H1 (cell line): ENCODE measurements around the gene RUVBL1. TPM values are rescaled to one million over a fixed set of nuclear protein-coding genes. Genes with fewer than 3 reads are reported as not detected.

Experiments
- CTCF ChIA-PET: fragments of 300-600 bp; sonication (Branson Sonifier 250); formaldehyde crosslinking; loops from one replicate; lab custom pipeline; 2021; ENCODE audit not compliant: partially characterized antibody; lab: Charles Lee
- POLR2A ChIA-PET: fragments of 300-600 bp; sonication (Branson Sonifier 250); formaldehyde crosslinking; loops from one replicate; lab custom pipeline; 2021; ENCODE audit warnings: inconsistent platforms; ENCODE audit not compliant: partially characterized antibody; lab: Charles Lee
- DNase-seq, 2 experiments: peaks; one replicate each; pipeline versions ENCODE4 v3.0.0 to v3.0.0-alpha.2; 2010 to 2022; ENCODE audit warnings: low spot score in 2 of 2, low read depth in 1 of 2, mixed read lengths in 1 of 2
- FAIRE-seq: peaks from 2 replicates; lab custom pipeline; 2011; peaks lifted over from hg19 to GRCh38; lab: Jason Lieb, UNC
- H2AFZ ChIP-seq: 2 replicates; pipeline ENCODE4 v1.8.1; 2012; ENCODE audit warnings: low read length, inconsistent platforms
- H2AK5ac ChIP-seq: 2 replicates; pipeline ENCODE4 v1.6.1; 2013; ENCODE audit warnings: low read depth, low read length
- H2BK120ac ChIP-seq: replicated peaks from 2 replicates; pipeline ENCODE3; 2013; ENCODE audit warnings: low read depth, low read length, inconsistent platforms
- H2BK12ac ChIP-seq: 2 replicates; pipeline ENCODE4 v1.6.1; 2013; ENCODE audit warnings: low read depth, low read length
- H2BK15ac ChIP-seq: 2 replicates; pipeline ENCODE4 v1.6.1; 2013; ENCODE audit warnings: low read length
- H2BK20ac ChIP-seq: 2 replicates; pipeline ENCODE4 v1.6.1; 2013; ENCODE audit warnings: low read length
- H2BK5ac ChIP-seq: 2 replicates; pipeline ENCODE4 v1.6.1; 2013; ENCODE audit warnings: low read depth, low read length
- H3K14ac ChIP-seq: 2 replicates; pipeline ENCODE4 v1.6.1; 2013; ENCODE audit warnings: inconsistent platforms; ENCODE audit not compliant: insufficient read length
- H3K18ac ChIP-seq: 2 replicates; pipeline ENCODE4 v1.6.1; 2013; ENCODE audit warnings: low read length; ENCODE audit errors: extremely low read depth
- H3K23ac ChIP-seq: 2 replicates; pipeline ENCODE4 v1.6.1; 2013; ENCODE audit warnings: inconsistent platforms; ENCODE audit not compliant: insufficient read length
- H3K23me2 ChIP-seq: 2 replicates; pipeline ENCODE4 v1.6.1; 2013; ENCODE audit warnings: low read depth, low read length
- H3K27ac ChIP-seq: 2 replicates; pipeline ENCODE4 v1.6.1; 2011; ENCODE audit warnings: low read depth, low read length, inconsistent platforms
- H3K27me3 ChIP-seq, 4 experiments: replicated peaks in 1 of 4; 1 replicate in 1 of 4; 2 replicates in 3 of 4; pipeline versions ENCODE4 v1.6.1 to v1.8.1; 2011 to 2013; ENCODE audit warnings: low read length in 3 of 4, mild to moderate bottlenecking in 3 of 4, inconsistent platforms in 2 of 4, mixed read lengths in 2 of 4, moderate library complexity in 1 of 4; ENCODE audit not compliant: control insufficient read depth in 3 of 4, insufficient read depth in 3 of 4; ENCODE audit errors: extremely low read depth in 1 of 4
- H3K36me3 ChIP-seq, 4 experiments: 2 replicates each; pipeline versions ENCODE4 v1.6.1 to v1.8.1; 2011 to 2013; ENCODE audit warnings: mild to moderate bottlenecking in 4 of 4, low read length in 3 of 4, moderate library complexity in 2 of 4, control low read depth in 1 of 4, inconsistent platforms in 1 of 4; ENCODE audit not compliant: insufficient read depth in 4 of 4, control insufficient read depth in 2 of 4
- H3K4ac ChIP-seq: replicated peaks from 2 replicates; pipeline ENCODE3; 2013; ENCODE audit warnings: low read length, low read depth, mixed read lengths, inconsistent platforms; ENCODE audit not compliant: insufficient read length
- H3K4me1 ChIP-seq, 4 experiments: replicated peaks in 1 of 4; 1 replicate in 1 of 4; 2 replicates in 3 of 4; pipeline versions ENCODE4 v1.6.1 to v1.8.1; 2011 to 2013; ENCODE audit warnings: low read length in 3 of 4, inconsistent platforms in 2 of 4, mixed read lengths in 1 of 4; ENCODE audit not compliant: insufficient read depth in 4 of 4, control insufficient read depth in 3 of 4
- H3K4me2 ChIP-seq, 2 experiments: 2 replicates each; pipeline versions ENCODE4 v1.6.1 to v1.8.1; 2011 to 2013; ENCODE audit warnings: low read depth in 2 of 2, low read length in 2 of 2, control low read depth in 1 of 2, inconsistent platforms in 1 of 2, mild to moderate bottlenecking in 1 of 2; ENCODE audit not compliant: insufficient read depth in 1 of 2
- H3K4me3 ChIP-seq, 4 experiments: fragments of 200-600, 300-600 bp in 1 of 4; sonication (generic), shearing (Covaris generic), sonication (Bioruptor Twin) in 1 of 4; 2 replicates each; pipeline versions ENCODE4 v1.5.1 to v1.8.1; 2011 to 2016; ENCODE audit warnings: low read length in 4 of 4, low read depth in 3 of 4, control low read depth in 2 of 4, inconsistent platforms in 2 of 4, mild to moderate bottlenecking in 2 of 4, mixed read lengths in 1 of 4, moderate library complexity in 1 of 4; ENCODE audit not compliant: insufficient read depth in 2 of 4; ENCODE audit errors: extremely low read depth in 1 of 4
- H3K56ac ChIP-seq: replicated peaks from 2 replicates; pipeline ENCODE3; 2013; ENCODE audit warnings: low read depth, mild to moderate bottlenecking, mixed read lengths, low read length, inconsistent platforms; ENCODE audit not compliant: insufficient read length
- H3K79me1 ChIP-seq: 2 replicates; pipeline ENCODE4 v1.6.1; 2013; ENCODE audit warnings: low read depth, low read length, control low read depth
- H3K79me2 ChIP-seq, 2 experiments: 2 replicates each; pipeline versions ENCODE4 v1.6.1 to v1.8.1; 2012 to 2013; ENCODE audit warnings: low read length in 2 of 2, mild to moderate bottlenecking in 2 of 2, inconsistent platforms in 1 of 2; ENCODE audit not compliant: insufficient read depth in 2 of 2, control insufficient read depth in 1 of 2
- H3K9ac ChIP-seq, 4 experiments: replicated peaks in 1 of 4; 1 replicate in 1 of 4; 2 replicates in 3 of 4; pipeline versions ENCODE4 v1.6.1 to v1.8.1; 2011 to 2013; ENCODE audit warnings: low read depth in 3 of 4, low read length in 3 of 4, control low read depth in 2 of 4, mild to moderate bottlenecking in 2 of 4, moderate library complexity in 2 of 4, inconsistent platforms in 1 of 4; ENCODE audit errors: extremely low read depth in 1 of 4
- H3K9me3 ChIP-seq, 2 experiments: 2 replicates each; pipeline versions ENCODE4 v1.6.1 to v1.8.1; 2012 to 2013; ENCODE audit warnings: mild to moderate bottlenecking in 2 of 2, moderate library complexity in 2 of 2, control low read depth in 1 of 2, inconsistent platforms in 1 of 2, low read depth in 1 of 2, low read length in 1 of 2, mixed read lengths in 1 of 2; ENCODE audit not compliant: insufficient read depth in 2 of 2
- H4K20me1 ChIP-seq, 2 experiments: replicated peaks in 1 of 2; 2 replicates each; pipeline versions ENCODE3 to v1.8.1; 2011 to 2013; ENCODE audit warnings: inconsistent platforms in 2 of 2, low read length in 2 of 2, mild to moderate bottlenecking in 1 of 2; ENCODE audit not compliant: insufficient read depth in 2 of 2, control insufficient read depth in 1 of 2
- H4K5ac ChIP-seq: 2 replicates; pipeline ENCODE4 v1.6.1; 2013; ENCODE audit warnings: low read length, low read depth, mixed read lengths, inconsistent platforms; ENCODE audit not compliant: insufficient read length
- H4K8ac ChIP-seq: 2 replicates; pipeline ENCODE4 v1.8.0; 2013; ENCODE audit warnings: mild to moderate bottlenecking, moderate library complexity, low read length, inconsistent platforms; ENCODE audit not compliant: insufficient read depth; ENCODE audit errors: extremely low read depth
- H4K91ac ChIP-seq: replicated peaks from 2 replicates; pipeline ENCODE3; 2013; ENCODE audit warnings: low read length, mixed read lengths, inconsistent platforms; ENCODE audit not compliant: insufficient read length
- ATF2 ChIP-seq: IDR thresholded peaks from 2 replicates; pipeline ENCODE4 v1.6.1; 2012; ENCODE audit warnings: low read length, inconsistent platforms
- BACH1 ChIP-seq: IDR thresholded peaks from 2 replicates; pipeline ENCODE4 v1.6.1; 2012; ENCODE audit warnings: low read length, improper control_type of control experiment
- CBX5 ChIP-seq: fragments of 300-800, 300-1000 bp; sonication (generic); IDR thresholded peaks from 2 replicates; pipeline ENCODE4 v1.7.1; 2016; ENCODE audit warnings: antibody characterized with exemption, low read length, low read depth
- E2F6 ChIP-seq: IDR thresholded peaks from 2 replicates; pipeline ENCODE4 v1.6.1; 2012; ENCODE audit warnings: inconsistent platforms
- MAFK ChIP-seq: IDR thresholded peaks from 2 replicates; pipeline ENCODE4 v1.6.1; 2012; ENCODE audit warnings: low read depth, mild to moderate bottlenecking, improper control_type of control experiment, low read length
- PHF8 ChIP-seq: fragments of 200-600 bp; sonication (generic); conservative IDR thresholded peaks from 2 replicates; pipeline ENCODE4 v1.7.1; 2012; ENCODE audit warnings: low read depth, mild to moderate bottlenecking, inconsistent platforms, low read length, moderate library complexity
- RFX5 ChIP-seq: IDR thresholded peaks from 2 replicates; pipeline ENCODE4 v1.6.1; 2011; ENCODE audit warnings: low read depth, low read length, improper control_type of control experiment, borderline replicate concordance
- SIRT6 ChIP-seq: IDR thresholded peaks from one replicate; pipeline ENCODE4 v1.7.1; 2012; ENCODE audit warnings: low read length, inconsistent platforms
- SP1 ChIP-seq: IDR thresholded peaks from 2 replicates; pipeline ENCODE4 v1.6.1; 2011; ENCODE audit warnings: low read depth, low read length
- SP2 ChIP-seq: IDR thresholded peaks from 2 replicates; pipeline ENCODE4 v1.6.1; 2012; ENCODE audit warnings: mild to moderate bottlenecking, low read length, inconsistent platforms
- SUZ12 ChIP-seq: fragments of 200-600 bp; sonication (generic); IDR thresholded peaks from 2 replicates; pipeline ENCODE4 v1.6.1; 2012; ENCODE audit warnings: mild to moderate bottlenecking, inconsistent platforms, low read length, moderate library complexity, mixed read lengths
- WGBS, 2 experiments: shearing (Covaris generic) in 1 of 2; methylation state at CpG; one replicate each; pipeline versions ENCODE4 v1.1.6 to v1.1.7; 2013 to 2015; ENCODE audit warnings: low lambda C conversion rate in 2 of 2, mixed read lengths in 2 of 2, inconsistent platforms in 1 of 2, low coverage in 1 of 2, missing lambda C conversion rate in 1 of 2; ENCODE audit not compliant: insufficient replicate concordance in 2 of 2, insufficient coverage in 1 of 2, insufficient read length in 1 of 2; ENCODE audit errors: extremely low coverage in 1 of 2, missing lambda C conversion rate in 1 of 2; 5-methylcytosine and 5-hydroxymethylcytosine counted together
- polyA plus RNA-seq, 7 experiments: library from polyadenylated mRNA; depleted of rRNA in 3 of 7; stranded (reverse) in 5 of 7; unstranded in 2 of 7; fragments of >200 nt in 5 of 7; fragments of 200-250 nt in 2 of 7; gene quantifications; 1 replicate in 5 of 7; 2 replicates in 1 of 7; 4 replicates in 1 of 7; pipeline versions ENCODE4 v1.2.1 to v1.2.3, GENCODE V29; 2011 to 2013; ENCODE audit warnings: missing spikeins in 2 of 7, mixed read lengths in 2 of 7
- total RNA-seq: library from RNA; stranded (reverse); fragmentation: NEBNext Ultra II Directional; extraction: Animal tissue kit (Norgen Biotek cat#: 25700); gene quantifications from 2 replicates; pipeline ENCODE4 v1.2.1, GENCODE V29; 2021

RUVBL1 gene
- total and polyA plus RNA-seq, 2 of the 8 experiments (the other 6 are each of a cell fraction or from before 2014, with no cell fraction given) = 112 to 135 TPM

DNA sequence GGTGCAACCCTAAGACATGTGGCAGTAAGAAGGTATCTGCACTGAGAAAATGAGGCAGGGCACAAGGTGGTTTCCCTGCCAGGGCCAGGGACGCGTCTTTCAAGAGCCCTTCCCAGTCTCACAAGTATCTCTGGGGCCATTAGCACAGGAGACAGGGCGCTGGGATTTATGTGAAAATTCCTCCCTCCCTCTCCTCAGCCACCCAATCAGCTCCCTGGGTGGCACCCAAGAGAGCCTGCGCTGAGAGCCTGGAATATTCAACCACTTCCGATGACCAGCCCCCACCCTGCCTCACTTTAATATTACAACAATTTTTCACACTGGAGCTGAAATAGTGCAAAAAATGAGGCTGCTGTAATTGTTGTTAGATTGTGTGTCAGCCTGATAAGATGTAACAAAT lies 45.3 kb downstream of the RUVBL1 start:
- no peak overlapping the region for H3K56ac ChIP-seq
- H2AK5ac ChIP-seq = no peak overlapping the region
- no peak overlapping the region for H2BK15ac ChIP-seq
- peaks cover 5 to 22% (median 14%) of the 10 kb centered on the region in 4 experiments for H3K4me1 ChIP-seq
- H3K79me2 ChIP-seq = no peaks in the 10 kb centered on the region
- DNase-seq (no peak), FAIRE-seq (no peak)
- H3K27ac ChIP-seq = no peak overlapping the region
- no peak overlapping the region for H2BK12ac ChIP-seq
- no peak overlapping the region for H4K91ac ChIP-seq
- H2BK120ac ChIP-seq = no peak overlapping the region
- no peak overlapping the region for H2BK5ac ChIP-seq
- H3K27me3 ChIP-seq = peaks cover 0 to 9% (median 4%) of the 10 kb centered on the region in 4 experiments; a peak in 5 of 7 replicates
- H4K8ac ChIP-seq = no peak overlapping the region
- H3K23ac ChIP-seq = no peak overlapping the region
- no peak overlapping the region for H3K4ac ChIP-seq
- no peak overlapping the region for H3K14ac ChIP-seq
- peaks cover 9% of the 10 kb centered on the region; the same call in 1 of the 2 replicates for H3K23me2 ChIP-seq
- no peak overlapping the region for H2BK20ac ChIP-seq
- H3K4me2 ChIP-seq = no peak overlapping the region; a peak in 1 of 4 replicates
- WGBS, 2 experiments = 84% methylated on average over 5 of the region's 5 CpGs; no CpG with 5 or more reads in 1 of the 2 experiments
- H3K79me1 ChIP-seq = no peaks in the 10 kb centered on the region; the same call in 1 of the 2 replicates
- no peak overlapping the region for H3K4me3 ChIP-seq
- POLR2A ChIA-PET = interaction anchor here (1.2 to 1.7 kb wide), 2 partner anchors 15 to 45 kb away, joined by 3 to 8 read pairs; partner anchors contain the start of gene RUVBL1
- no peak overlapping the region for H3K9ac ChIP-seq
- H2AFZ ChIP-seq = no peak overlapping the region
- peaks cover 5 to 40% (median 23%) of the 10 kb centered on the region in 4 experiments; a peak in 7 of 8 replicates for H3K36me3 ChIP-seq
- CTCF ChIA-PET = interaction anchor here (0.9 to 3.1 kb wide), 6 partner anchors 10 to 244 kb away, joined by 3 to 11 read pairs (median 8); no protein-coding TSS in a partner anchor
- H3K9me3 ChIP-seq = no peaks in the 10 kb centered on the region
- H3K18ac ChIP-seq = no peak overlapping the region
- H4K20me1 ChIP-seq = peaks cover 21 to 33% of the 10 kb centered on the region in 2 experiments
- no peak overlapping the region for H4K5ac ChIP-seq
- no peak for TF ChIP-seq PHF8
- TF ChIP-seq CBX5 = no peak
- no peak for TF ChIP-seq BACH1
- no peak for TF ChIP-seq SP1
- no peak for TF ChIP-seq SUZ12
- no peak for TF ChIP-seq ATF2
- TF ChIP-seq RFX5 = no peak
- no peak for TF ChIP-seq SP2
- TF ChIP-seq E2F6 = no peak
- TF ChIP-seq MAFK = no peak
- no peak for TF ChIP-seq SIRT6
